GM19035 (cell line): ENCODE data around the gene SH3BP2.

Experiments
- ATAC-seq: cut with Tn5 transposase; IDR thresholded peaks from one replicate; pipeline ENCODE4 v1.9.1; 2021; ENCODE audit not compliant: unreplicated experiment

Gene SH3BP2

GRCh38 chr4:2792711-2793585, at the start of gene SH3BP2:
SH3BP2 (plus strand) TSS chr4:2793085; CDS start chr4:2820618, 27,533 bp downstream.
- ATAC-seq: no peak

- ATAC-seq: no peak
Measured at GRCh38 chr4:2743518-2744445, 49.1 kb upstream of the SH3BP2 start.

- ATAC-seq: no peak
Measured at GRCh38 chr4:2744576-2745270, 48.2 kb upstream of the SH3BP2 start.

GRCh38 chr4:2745516-2745915, 47.4 kb upstream of the SH3BP2 start:
- no peak for ATAC-seq

GRCh38 chr4:2745981-2746806, 46.7 kb upstream of the SH3BP2 start:
- ATAC-seq: peak; percentile 94

- ATAC-seq: no peak
Measured at GRCh38 chr4:2746891-2747695, 45.8 kb upstream of the SH3BP2 start.

- no peak for ATAC-seq
Measured at GRCh38 chr4:2750719-2751605, 41.9 kb upstream of the SH3BP2 start.

- no peak for ATAC-seq
Measured at GRCh38 chr4:2753436-2753835, 39.4 kb upstream of the SH3BP2 start.

GRCh38 chr4:2754848-2755819, 37.8 kb upstream of the SH3BP2 start:
- no peak for ATAC-seq

- ATAC-seq: peak; percentile 66
Measured at GRCh38 chr4:2755821-2756690, 36.8 kb upstream of the SH3BP2 start, which contains the start of gene TNIP2. TNIP2 (minus strand) TSS chr4:2756336; CDS start chr4:2756289, 47 bp downstream.

- no peak for ATAC-seq
Measured at GRCh38 chr4:2756691-2757350, 36.1 kb upstream of the SH3BP2 start.

- ATAC-seq: no peak
Measured at GRCh38 chr4:2757426-2757825, 35.5 kb upstream of the SH3BP2 start.

- no peak for ATAC-seq
Measured at GRCh38 chr4:2761035-2761923, 31.6 kb upstream of the SH3BP2 start.

- ATAC-seq: no peak
Measured at GRCh38 chr4:2762048-2762447, 30.8 kb upstream of the SH3BP2 start.
